MCF 10A (cell line): ENCODE measurements around the gene OPCML. TPM values are rescaled to one million over a fixed set of nuclear protein-coding genes. Genes with fewer than 3 reads are reported as not detected.

Source experiments
- BruUV-seq: library from RNA; stranded (reverse); fragments of 400-500 nt; replicated peaks from 2 replicates; lab custom pipeline; 2021; lab: Mats Ljungman, UMichigan
- CTCF ChIA-PET: fragments of 300-600 bp; sonication (Branson Sonifier 250); formaldehyde crosslinking; extraction: SDS; loops from one replicate; lab custom pipeline; 2021; ENCODE audit warnings: antibody characterized with exemption, inconsistent platforms; lab: Yijun Ruan, JAX
- POLR2A ChIA-PET: fragments of 300-600, 350-650 bp; sonication (Branson Sonifier 250); formaldehyde crosslinking; extraction: SDS; loops from one replicate; lab custom pipeline; 2020; ENCODE audit warnings: antibody characterized with exemption, inconsistent platforms; lab: Yijun Ruan, JAX
- DNase-seq: peaks from one replicate; pipeline ENCODE4 v3.0.0-alpha.2; 2018; ENCODE audit not compliant: unreplicated experiment
- H3K27ac Mint-ChIP-seq: one replicate; pipeline ENCODE4 v1.8.0; 2022; ENCODE audit warnings: mild to moderate bottlenecking, low read depth, mixed read lengths; ENCODE audit not compliant: unreplicated experiment
- H3K27me3 Mint-ChIP-seq: one replicate; pipeline ENCODE4 v1.8.0; 2022; ENCODE audit warnings: mixed read lengths; ENCODE audit not compliant: insufficient read depth, unreplicated experiment
- H3K36me3 Mint-ChIP-seq: one replicate; pipeline ENCODE4 v1.8.0; 2022; ENCODE audit warnings: mild to moderate bottlenecking, moderate library complexity, mixed read lengths; ENCODE audit not compliant: insufficient read depth, unreplicated experiment
- H3K4me1 Mint-ChIP-seq: one replicate; pipeline ENCODE4 v1.8.0; 2022; ENCODE audit warnings: mixed read lengths; ENCODE audit not compliant: insufficient read depth, unreplicated experiment
- H3K4me3 Mint-ChIP-seq: one replicate; pipeline ENCODE4 v1.8.0; 2022; ENCODE audit warnings: mild to moderate bottlenecking, moderate library complexity, mixed read lengths; ENCODE audit not compliant: unreplicated experiment
- H3K9me3 Mint-ChIP-seq: one replicate; pipeline ENCODE4 v1.8.0; 2022; ENCODE audit warnings: mixed read lengths; ENCODE audit not compliant: unreplicated experiment
- CTCF ChIP-seq: fragments of 200-600 bp; IDR thresholded peaks from one replicate; pipeline ENCODE4 v1.8.0; 2022; ENCODE audit warnings: antibody characterized with exemption, mild to moderate bottlenecking; ENCODE audit not compliant: unreplicated experiment
- intact Hi-C: fragments of 100-400 bp; cut with micrococcal nuclease; formaldehyde crosslinking; loops from 2 replicates; pipeline ENCODE4 v1.14.1; 2022
- total RNA-seq: library from RNA; stranded (reverse); gene quantifications from 2 replicates; pipeline ENCODE4 v1.2.3, GENCODE V29; 2022

OPCML gene
- total RNA-seq, 1 experiment from 2014 or later = not detected

GRCh38 chr11:133467686-133468085 lies 64.6 kb downstream of the OPCML start:
- ChIA-PET CTCF (interaction anchor here (0.6 kb wide), 1 partner anchor 333 kb away, joined by 3 read pairs; no protein-coding TSS in a partner anchor), POLR2A (no interaction called here)
- Mint-ChIP-seq H3K27me3 (no peaks in the 10 kb centered on the region), H3K4me3 (no peak overlapping the region), H3K36me3 (no peaks in the 10 kb centered on the region), H3K27ac (no peak overlapping the region), H3K4me1 (no peaks in the 10 kb centered on the region), H3K9me3 (peaks cover 34% of the 10 kb centered on the region)
- no peak for DNase-seq
- intact Hi-C loops = no loop called here
- TF ChIP-seq CTCF = no peak
- no TSS peak for BruUV-seq

- H3K4me1 Mint-ChIP-seq = no peaks in the 10 kb centered on the region
- H3K27ac Mint-ChIP-seq = no peak overlapping the region
- ChIA-PET POLR2A (interaction anchor here (1.0 kb wide), 1 partner anchor 369 kb away, joined by 3 read pairs; no protein-coding TSS in a partner anchor), CTCF (interaction anchor here (0.5 to 0.6 kb wide), 3 partner anchors 81 to 1154 kb away, joined by 3 to 4 read pairs (median 3); no protein-coding TSS in a partner anchor)
- H3K27me3 Mint-ChIP-seq = peaks cover 4% of the 10 kb centered on the region
- intact Hi-C loops = no loop called here
- H3K9me3 Mint-ChIP-seq = peaks cover 22% of the 10 kb centered on the region
- no peak for DNase-seq
- TF ChIP-seq CTCF = no peak
- H3K36me3 Mint-ChIP-seq = peaks cover 2% of the 10 kb centered on the region
- no TSS peak for BruUV-seq
- no peak overlapping the region for H3K4me3 Mint-ChIP-seq
Measured at GRCh38 chr11:133443206-133443747, 89.0 kb downstream of the OPCML start.

GRCh38 chr11:133441964-133442660 lies 90.2 kb downstream of the OPCML start:
- Mint-ChIP-seq H3K9me3 (peaks cover 16% of the 10 kb centered on the region), H3K4me1 (no peaks in the 10 kb centered on the region), H3K4me3 (no peak overlapping the region), H3K36me3 (peaks cover 7% of the 10 kb centered on the region), H3K27me3 (peaks cover 15% of the 10 kb centered on the region), H3K27ac (no peak overlapping the region)
- intact Hi-C loops = no loop called here
- CTCF ChIA-PET = no interaction called here
- BruUV-seq = no TSS peak
- TF ChIP-seq CTCF = no peak
- no peak for DNase-seq
- POLR2A ChIA-PET = no interaction called here

- no peaks in the 10 kb centered on the region for H3K36me3 Mint-ChIP-seq
- no peaks in the 10 kb centered on the region for H3K9me3 Mint-ChIP-seq
- intact Hi-C loops = no loop called here
- no TSS peak for BruUV-seq
- H3K27ac Mint-ChIP-seq = no peak overlapping the region
- no peak for DNase-seq
- CTCF ChIA-PET = interaction anchor here (0.6 kb wide), 1 partner anchor 212 kb away, joined by 3 read pairs; no protein-coding TSS in a partner anchor
- H3K4me3 Mint-ChIP-seq = no peak overlapping the region
- no peaks in the 10 kb centered on the region for H3K27me3 Mint-ChIP-seq
- no peak for TF ChIP-seq CTCF
- POLR2A ChIA-PET = no interaction called here
- no peaks in the 10 kb centered on the region for H3K4me1 Mint-ChIP-seq
Measured at GRCh38 chr11:133425992-133426391, 106.3 kb downstream of the OPCML start.
